ENCODE results near the gene IL36RN. TPM values are rescaled to one million over a fixed set of nuclear protein-coding genes. Genes with fewer than 3 reads are reported as not detected.
A peak's percentile ranks its signal among the peaks of the same experiment; 100 is the strongest.

The IL36RN gene
- total RNA-seq, 2 donors from 2014 or later = not detected

DNA sequence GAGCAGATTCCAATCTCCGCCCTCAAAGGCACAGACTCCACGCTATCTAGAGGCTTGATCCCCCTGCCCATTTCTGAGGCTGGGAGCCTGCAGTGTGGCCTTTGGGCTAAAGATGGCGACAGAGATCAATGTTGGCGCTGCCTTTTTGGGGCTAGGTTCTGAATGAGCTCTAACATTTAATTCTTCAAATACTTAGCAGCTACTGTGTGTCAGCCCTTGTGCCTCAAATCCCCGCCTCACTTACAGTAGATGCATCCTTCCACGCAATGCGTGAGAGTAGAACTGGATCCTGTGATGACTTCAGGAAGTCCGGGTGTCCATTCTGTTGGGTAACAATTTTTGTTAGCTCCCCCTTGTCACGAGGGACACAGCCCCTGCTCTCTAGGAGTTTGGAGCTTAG is 21.1 kb downstream of the IL36RN start:
- H3K27me3 ChIP-seq = no peaks in the 10 kb centered on the region
- H3K9me3 ChIP-seq = no peaks in the 10 kb centered on the region
- peak; percentile 58 for DNase-seq (ENCODE audit: low spot score)
- H3K4me3 ChIP-seq = no peak overlapping the region
- TF ChIP-seq, protein P1, sequence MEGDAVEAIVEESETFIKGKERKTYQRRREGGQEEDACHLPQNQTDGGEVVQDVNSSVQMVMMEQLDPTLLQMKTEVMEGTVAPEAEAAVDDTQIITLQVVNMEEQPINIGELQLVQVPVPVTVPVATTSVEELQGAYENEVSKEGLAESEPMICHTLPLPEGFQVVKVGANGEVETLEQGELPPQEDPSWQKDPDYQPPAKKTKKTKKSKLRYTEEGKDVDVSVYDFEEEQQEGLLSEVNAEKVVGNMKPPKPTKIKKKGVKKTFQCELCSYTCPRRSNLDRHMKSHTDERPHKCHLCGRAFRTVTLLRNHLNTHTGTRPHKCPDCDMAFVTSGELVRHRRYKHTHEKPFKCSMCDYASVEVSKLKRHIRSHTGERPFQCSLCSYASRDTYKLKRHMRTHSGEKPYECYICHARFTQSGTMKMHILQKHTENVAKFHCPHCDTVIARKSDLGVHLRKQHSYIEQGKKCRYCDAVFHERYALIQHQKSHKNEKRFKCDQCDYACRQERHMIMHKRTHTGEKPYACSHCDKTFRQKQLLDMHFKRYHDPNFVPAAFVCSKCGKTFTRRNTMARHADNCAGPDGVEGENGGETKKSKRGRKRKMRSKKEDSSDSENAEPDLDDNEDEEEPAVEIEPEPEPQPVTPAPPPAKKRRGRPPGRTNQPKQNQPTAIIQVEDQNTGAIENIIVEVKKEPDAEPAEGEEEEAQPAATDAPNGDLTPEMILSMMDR (IDR thresholded peaks at IDR 0.05) = peak in 1 of 2 donors; percentile 66
- H3K4me1 ChIP-seq = no peaks in the 10 kb centered on the region
- no peak overlapping the region for H3K27ac ChIP-seq
- H3K36me3 ChIP-seq = no peaks in the 10 kb centered on the region

DNA sequence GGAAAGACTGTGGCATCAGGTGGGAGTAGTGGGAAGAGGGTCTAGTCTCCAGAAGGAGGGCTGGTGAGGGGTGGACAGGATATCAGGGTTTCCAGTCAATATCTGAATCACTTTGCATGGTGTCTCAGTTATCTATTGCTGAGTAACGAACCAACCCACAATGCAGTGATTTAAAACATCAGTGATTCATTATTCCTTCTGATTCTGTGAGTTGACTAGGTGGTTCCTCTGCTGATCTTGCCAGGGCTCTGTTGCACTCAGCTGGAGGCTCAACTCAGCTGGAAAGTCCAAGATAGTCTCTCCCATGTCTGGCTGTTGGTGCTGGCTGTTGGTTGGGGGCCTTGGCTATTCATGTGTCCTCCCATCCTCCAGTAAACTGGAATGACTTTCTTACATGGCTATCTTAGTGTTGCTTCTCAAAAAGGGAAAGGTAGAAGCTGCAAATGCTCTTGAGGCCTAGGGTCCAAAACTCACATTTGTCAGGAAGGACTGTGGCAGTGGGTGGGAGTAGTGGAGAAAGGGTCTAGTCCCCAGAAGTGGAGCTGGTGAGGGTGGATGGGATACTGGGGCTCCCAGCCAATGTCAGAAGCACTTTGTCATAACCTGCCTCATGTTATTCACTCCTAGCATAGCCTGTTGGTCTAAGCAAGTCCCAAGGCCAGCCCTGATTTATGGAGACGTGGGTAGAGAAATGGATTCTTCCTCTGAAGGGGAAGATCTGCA is 22.7 kb downstream of the IL36RN start:
- H3K4me3 ChIP-seq = no peak overlapping the region
- TF ChIP-seq, protein P1 (IDR thresholded peaks at IDR 0.05) = no peak
- H3K27ac ChIP-seq = no peak overlapping the region
- no peaks in the 10 kb centered on the region for H3K4me1 ChIP-seq
- no peaks in the 10 kb centered on the region for H3K36me3 ChIP-seq
- DNase-seq (ENCODE audit: low spot score) = peak; percentile 49
- no peaks in the 10 kb centered on the region for H3K27me3 ChIP-seq
- H3K9me3 ChIP-seq = no peaks in the 10 kb centered on the region

DNA sequence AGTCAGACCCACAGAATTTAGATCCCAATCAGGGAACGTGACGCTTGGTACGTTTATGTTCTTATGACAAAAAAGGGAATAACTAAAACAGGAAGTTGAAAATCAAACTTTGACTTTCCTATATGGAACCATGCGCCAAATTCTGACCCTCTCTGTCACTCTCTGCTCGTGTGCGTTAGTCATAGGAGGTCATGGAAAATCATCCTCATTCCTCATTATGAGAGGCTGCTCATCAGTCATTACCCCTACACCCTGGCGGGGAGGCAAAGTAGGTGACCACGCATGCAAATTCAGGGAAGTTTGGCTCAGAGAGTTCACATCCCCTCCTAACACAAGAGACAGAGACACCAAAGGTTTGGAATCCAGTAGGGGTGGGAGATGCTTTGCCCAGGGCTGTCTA is 24.3 kb downstream of the IL36RN start:
- peak; percentile 58 for DNase-seq (ENCODE audit: low spot score)
- TF ChIP-seq, protein P1 (IDR thresholded peaks at IDR 0.05) = no peak
- Histone ChIP-seq H3K4me3 (no peak overlapping the region), H3K27ac (no peak overlapping the region), H3K27me3 (no peaks in the 10 kb centered on the region), H3K4me1 (no peaks in the 10 kb centered on the region), H3K36me3 (no peaks in the 10 kb centered on the region), H3K9me3 (no peaks in the 10 kb centered on the region)

DNA sequence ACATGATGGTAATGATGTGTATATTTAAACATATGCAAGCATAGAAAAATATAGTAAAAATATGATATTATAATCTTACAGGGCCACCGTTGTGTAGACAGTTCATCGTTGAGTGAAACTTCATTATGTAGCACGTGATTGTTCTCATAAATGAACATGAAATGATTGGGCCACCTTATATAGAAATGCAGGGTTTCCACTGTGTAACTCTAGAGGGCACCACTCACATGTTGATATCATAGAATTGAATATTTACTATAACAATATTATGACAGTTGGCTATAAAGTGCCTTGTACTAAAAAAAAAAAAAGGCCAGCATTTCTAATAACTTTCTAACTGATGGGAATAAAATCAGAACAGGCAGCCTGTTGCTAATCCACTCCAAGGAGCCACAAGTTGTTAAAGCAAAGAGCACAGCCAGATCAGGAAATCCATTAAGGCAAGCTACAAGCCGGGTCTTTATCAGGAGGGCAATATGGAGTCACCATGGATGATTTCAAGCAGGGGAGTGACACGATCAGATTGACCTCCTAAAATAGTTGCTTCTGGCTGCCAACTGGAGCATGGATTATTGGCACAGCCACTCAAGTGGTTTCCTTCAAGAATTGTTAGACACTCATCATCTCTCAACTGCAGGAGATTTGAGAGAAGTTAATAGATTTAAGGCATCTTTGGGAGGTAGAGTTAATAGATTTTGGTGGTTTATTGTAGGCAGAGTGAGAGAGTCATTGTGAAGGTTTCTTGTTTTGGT is 25.4 kb downstream of the IL36RN start:
- no peaks in the 10 kb centered on the region for H3K4me1 ChIP-seq
- H3K36me3 ChIP-seq = no peaks in the 10 kb centered on the region
- TF ChIP-seq, protein P1 (IDR thresholded peaks at IDR 0.05) = peak in 1 of 2 donors; percentile 43
- H3K9me3 ChIP-seq = no peaks in the 10 kb centered on the region
- no peak overlapping the region for H3K4me3 ChIP-seq
- H3K27ac ChIP-seq = no peak overlapping the region
- no peaks in the 10 kb centered on the region for H3K27me3 ChIP-seq
- DNase-seq (ENCODE audit: low spot score) = no peak

DNA sequence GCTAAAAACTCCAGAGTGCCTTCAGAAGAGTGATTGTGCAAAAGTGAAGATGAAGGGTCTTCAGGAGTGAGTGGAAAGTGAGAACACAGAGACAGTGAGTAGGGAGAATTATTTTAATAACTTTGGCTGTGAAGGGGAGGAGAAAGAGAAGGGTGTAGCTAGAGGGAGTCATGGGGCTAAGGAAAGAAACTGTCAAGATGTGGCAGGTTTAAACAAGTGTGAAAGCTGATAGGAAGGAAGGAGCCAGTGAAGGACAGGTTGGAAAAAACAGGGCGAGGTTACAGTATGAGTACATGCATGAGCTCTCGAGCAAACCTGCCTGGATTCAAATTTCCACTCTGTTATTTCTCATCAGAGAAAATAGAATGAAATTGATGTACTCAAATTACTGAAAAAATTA is 26.5 kb downstream of the IL36RN start:
- no peaks in the 10 kb centered on the region for H3K36me3 ChIP-seq
- DNase-seq (ENCODE audit: low spot score) = no peak
- no peak overlapping the region for H3K27ac ChIP-seq
- TF ChIP-seq, protein P1 (IDR thresholded peaks at IDR 0.05) = no peak
- no peaks in the 10 kb centered on the region for H3K9me3 ChIP-seq
- H3K4me3 ChIP-seq = no peak overlapping the region
- H3K4me1 ChIP-seq = no peaks in the 10 kb centered on the region
- no peaks in the 10 kb centered on the region for H3K27me3 ChIP-seq
